Hepatocyte (in vitro differentiated cells): Measurements from ENCODE around the gene KCNQ1.

Experiments
- EZH2 ChIP-seq: fragments of 200-600 bp; sonication (generic); IDR thresholded peaks from 2 replicates; pipeline ENCODE4 v1.6.1; 2016; ENCODE audit warnings: antibody characterized with exemption, mild to moderate bottlenecking, borderline replicate concordance
- TF ChIP-seq, protein P1 (sequence below): fragments of 200-600 bp; sonication (generic); IDR thresholded peaks from 2 replicates; pipeline ENCODE4 v1.5.1; 2016; ENCODE audit warnings: antibody characterized with exemption, mild to moderate bottlenecking; ENCODE audit not compliant: poor library complexity

DNA sequence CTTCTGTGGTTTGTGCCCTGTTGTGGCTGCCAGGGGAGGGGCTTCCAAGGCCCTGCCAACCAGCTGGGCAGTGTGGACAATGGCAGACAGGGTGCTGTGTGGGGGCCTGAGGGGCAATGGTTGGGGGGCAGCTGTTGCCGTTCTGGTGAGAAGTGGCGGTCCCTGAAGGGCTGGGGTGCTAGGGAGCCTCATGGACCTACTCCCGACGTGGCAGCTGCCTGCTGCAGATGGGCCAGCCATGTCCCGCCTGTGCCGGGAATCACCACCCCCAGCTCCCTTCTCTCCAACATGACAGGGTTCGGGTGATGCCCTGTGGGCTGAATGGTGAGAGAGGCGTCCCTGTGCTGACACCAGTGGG is 74.2 kb downstream of the KCNQ1 start:
- TF ChIP-seq EZH2: no peak
- TF ChIP-seq, protein P1, sequence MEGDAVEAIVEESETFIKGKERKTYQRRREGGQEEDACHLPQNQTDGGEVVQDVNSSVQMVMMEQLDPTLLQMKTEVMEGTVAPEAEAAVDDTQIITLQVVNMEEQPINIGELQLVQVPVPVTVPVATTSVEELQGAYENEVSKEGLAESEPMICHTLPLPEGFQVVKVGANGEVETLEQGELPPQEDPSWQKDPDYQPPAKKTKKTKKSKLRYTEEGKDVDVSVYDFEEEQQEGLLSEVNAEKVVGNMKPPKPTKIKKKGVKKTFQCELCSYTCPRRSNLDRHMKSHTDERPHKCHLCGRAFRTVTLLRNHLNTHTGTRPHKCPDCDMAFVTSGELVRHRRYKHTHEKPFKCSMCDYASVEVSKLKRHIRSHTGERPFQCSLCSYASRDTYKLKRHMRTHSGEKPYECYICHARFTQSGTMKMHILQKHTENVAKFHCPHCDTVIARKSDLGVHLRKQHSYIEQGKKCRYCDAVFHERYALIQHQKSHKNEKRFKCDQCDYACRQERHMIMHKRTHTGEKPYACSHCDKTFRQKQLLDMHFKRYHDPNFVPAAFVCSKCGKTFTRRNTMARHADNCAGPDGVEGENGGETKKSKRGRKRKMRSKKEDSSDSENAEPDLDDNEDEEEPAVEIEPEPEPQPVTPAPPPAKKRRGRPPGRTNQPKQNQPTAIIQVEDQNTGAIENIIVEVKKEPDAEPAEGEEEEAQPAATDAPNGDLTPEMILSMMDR: no peak
